ENCODE data around the gene TSPAN14.

GRCh38 chr10:80452640-80453039 lies 1.5 kb upstream of the TSPAN14 start:
- no peak for TF ChIP-seq CTCF (IDR thresholded peaks at IDR 0.05; ENCODE audit: insufficient read depth, low read length, poor library complexity, severe bottlenecking)
- TF ChIP-seq EZH2phosphoT487 (conservative IDR thresholded peaks at IDR 0.05; ENCODE audit: low read length) = no peak
